Occipital lobe (tissue), 2 donors: ENCODE results near the gene JDP2. TPM values are rescaled to one million over a fixed set of nuclear protein-coding genes. Genes with fewer than 3 reads are reported as not detected.

Source experiments
- DNase-seq: peaks from one replicate; lab custom pipeline; 2025; lab: John Stamatoyannopoulos, UW
- total RNA-seq: library from RNA; depleted of rRNA; stranded (reverse); fragments of >200 nt; gene quantifications from one replicate; pipeline ENCODE4 v1.2.3, GENCODE V29; 2014

JDP2 gene
- total RNA-seq, 1 donor from 2014 or later, result 4.2 TPM

- DNase-seq, result no peak
Observed at GRCh38 chr14:75435473-75435872, 7.7 kb downstream of the JDP2 start.

GRCh38 chr14:75437201-75438143 lies 9.7 kb downstream of the JDP2 start:
- DNase-seq, result no peak

GRCh38 chr14:75438486-75439080 lies 10.8 kb downstream of the JDP2 start:
- no peak for DNase-seq

- peak; percentile 43 for DNase-seq
Observed at GRCh38 chr14:75439989-75440388, 12.2 kb downstream of the JDP2 start.

GRCh38 chr14:75440733-75441477 lies 13.1 kb downstream of the JDP2 start:
- no peak for DNase-seq

GRCh38 chr14:75441728-75442127 lies 13.9 kb downstream of the JDP2 start:
- no peak for DNase-seq

- no peak for DNase-seq
Observed at GRCh38 chr14:75442166-75442565, 14.3 kb downstream of the JDP2 start.

GRCh38 chr14:75442642-75443041 lies 14.8 kb downstream of the JDP2 start:
- DNase-seq, result no peak

GRCh38 chr14:75443203-75443969 lies 15.6 kb downstream of the JDP2 start:
- DNase-seq, result no peak

- DNase-seq, result no peak
Observed at GRCh38 chr14:75445236-75445635, 17.4 kb downstream of the JDP2 start.

GRCh38 chr14:75445963-75446362 lies 18.1 kb downstream of the JDP2 start:
- no peak for DNase-seq

GRCh38 chr14:75446447-75446846 lies 18.6 kb downstream of the JDP2 start:
- no peak for DNase-seq

- DNase-seq, result no peak
Observed at GRCh38 chr14:75448209-75448608, 20.4 kb downstream of the JDP2 start.

GRCh38 chr14:75449036-75449435 lies 21.2 kb downstream of the JDP2 start:
- DNase-seq, result no peak

- no peak for DNase-seq
Observed at GRCh38 chr14:75449696-75450095, 21.9 kb downstream of the JDP2 start.

GRCh38 chr14:75450381-75451276 lies 22.8 kb downstream of the JDP2 start:
- DNase-seq, result no peak

- DNase-seq, result no peak
Observed at GRCh38 chr14:75452324-75452723, 24.5 kb downstream of the JDP2 start.

- peak; percentile 42 for DNase-seq
Observed at GRCh38 chr14:75452900-75453816, 25.3 kb downstream of the JDP2 start.

- DNase-seq, result no peak
Observed at GRCh38 chr14:75453817-75454434, 26.1 kb downstream of the JDP2 start.
